Kidney (tissue), 14 donors: ENCODE measurements around the gene PRKCE. TPM values are rescaled to one million over a fixed set of nuclear protein-coding genes. Genes with fewer than 3 reads are reported as not detected.

Experiments
- DNase-seq, 5 donors: peaks; one replicate each; pipeline ENCODE4 v3.0.0-alpha.2; 2013 to 2020
- FAIRE-seq: peaks from 2 replicates; lab custom pipeline; 2012; peaks lifted over from hg19 to GRCh38; lab: Jason Lieb, UNC
- H3K27ac ChIP-seq, 2 donors: one replicate each; pipeline ENCODE4 v1.7.0; 2013; ENCODE audit warnings: low read depth in 2 of 2, low read length in 2 of 2, inconsistent platforms in 1 of 2
- H3K27me3 ChIP-seq: one replicate; pipeline ENCODE4 v1.7.1; 2013; ENCODE audit warnings: low read length, inconsistent platforms; ENCODE audit not compliant: control insufficient read depth, insufficient read depth
- H3K36me3 ChIP-seq, 3 donors: one replicate each; pipeline versions ENCODE4 v1.7.0 to v1.7.1; 2013; ENCODE audit warnings: low read length in 3 of 3, control low read depth in 1 of 3, inconsistent platforms in 1 of 3; ENCODE audit not compliant: insufficient read depth in 3 of 3, control insufficient read depth in 2 of 3
- H3K4me1 ChIP-seq, 3 donors: one replicate each; pipeline versions ENCODE4 v1.7.0 to v1.7.1; 2013; ENCODE audit warnings: low read length in 3 of 3, inconsistent platforms in 1 of 3, low read depth in 1 of 3; ENCODE audit not compliant: control insufficient read depth in 2 of 3, insufficient read depth in 2 of 3
- H3K4me3 ChIP-seq, 3 donors: one replicate each; pipeline versions ENCODE4 v1.7.0 to v1.8.1; 2013; ENCODE audit warnings: low read length in 3 of 3, control low read depth in 1 of 3, inconsistent platforms in 1 of 3
- H3K9ac ChIP-seq, 3 donors: one replicate each; pipeline versions ENCODE4 v1.7.0 to v1.7.1; 2013; ENCODE audit warnings: low read length in 3 of 3, control low read depth in 1 of 3, inconsistent platforms in 1 of 3
- H3K9me3 ChIP-seq, 3 donors: one replicate each; pipeline versions ENCODE4 v1.7.0 to v1.7.1; 2013; ENCODE audit warnings: low read length in 3 of 3, control low read depth in 1 of 3, inconsistent platforms in 1 of 3; ENCODE audit not compliant: control insufficient read depth in 2 of 3, insufficient read depth in 1 of 3
- intact Hi-C: fragments of 100-400 bp; cut with DNase I; formaldehyde crosslinking; loops from one replicate; pipeline ENCODE4 v1.11.1; 2022
- polyA plus RNA-seq: library from polyadenylated mRNA; stranded (reverse); fragments of 350-450 nt; fragmentation: Illumina TruSeq; extraction: RNeasy Lipid Tissue Mini Kit (QIAGEN cat#74804); gene quantifications from one replicate; pipeline ENCODE4 v1.2.3, GENCODE V29; 2014; ENCODE audit warnings: low read depth, low replicate concordance; ENCODE audit not compliant: insufficient read depth
- total RNA-seq: library from RNA; stranded (reverse); fragmentation: NEBNext Ultra II Directional; extraction: Animal tissue kit (Norgen Biotek cat#: 25700); gene quantifications from one replicate; pipeline ENCODE4 v1.2.1, GENCODE V29; 2021
- TF ChIP-seq, protein P1 (sequence below): IDR thresholded peaks from 3 replicates; pipeline ENCODE4 v1.5.1; 2012; ENCODE audit warnings: mild to moderate bottlenecking, moderate library complexity, borderline replicate concordance; ENCODE audit not compliant: insufficient read depth; ENCODE audit errors: extremely low read depth
- donor health status: control.
- donor health status: control.
- donor health status: control.
- donor health status: control.
- donor health status: control.
- donor health status: DM: yes; HTN: yes; CAD: no.
- donor health status: Normal renal cell carcinoma (clear cell type).

The PRKCE gene
- total and polyA plus RNA-seq, 2 donors from 2014 or later: 11.1 to 27.3 TPM

DNA sequence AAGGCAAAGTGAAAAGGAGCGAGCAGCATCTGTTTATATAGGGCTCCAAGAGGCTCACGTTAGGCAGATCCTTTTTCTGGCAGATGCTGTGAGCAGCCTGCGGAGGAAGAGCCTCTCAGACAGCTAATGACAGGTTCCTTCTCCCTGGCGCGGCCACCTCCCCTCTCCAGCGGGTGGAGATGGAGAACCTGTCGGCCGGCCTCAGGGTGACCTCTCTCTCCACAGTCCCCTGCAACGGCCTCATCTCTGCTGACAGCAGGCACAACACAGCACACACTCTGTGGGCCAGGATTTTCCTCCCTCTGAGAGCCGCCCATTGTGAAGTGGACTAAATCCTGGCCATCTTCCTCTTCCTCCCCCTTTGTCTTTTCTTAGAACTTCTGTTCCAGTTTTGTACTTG lies 119.8 kb downstream of the PRKCE start:
- no peaks in the 10 kb centered on the region for H3K36me3 ChIP-seq
- TF ChIP-seq, protein P1, sequence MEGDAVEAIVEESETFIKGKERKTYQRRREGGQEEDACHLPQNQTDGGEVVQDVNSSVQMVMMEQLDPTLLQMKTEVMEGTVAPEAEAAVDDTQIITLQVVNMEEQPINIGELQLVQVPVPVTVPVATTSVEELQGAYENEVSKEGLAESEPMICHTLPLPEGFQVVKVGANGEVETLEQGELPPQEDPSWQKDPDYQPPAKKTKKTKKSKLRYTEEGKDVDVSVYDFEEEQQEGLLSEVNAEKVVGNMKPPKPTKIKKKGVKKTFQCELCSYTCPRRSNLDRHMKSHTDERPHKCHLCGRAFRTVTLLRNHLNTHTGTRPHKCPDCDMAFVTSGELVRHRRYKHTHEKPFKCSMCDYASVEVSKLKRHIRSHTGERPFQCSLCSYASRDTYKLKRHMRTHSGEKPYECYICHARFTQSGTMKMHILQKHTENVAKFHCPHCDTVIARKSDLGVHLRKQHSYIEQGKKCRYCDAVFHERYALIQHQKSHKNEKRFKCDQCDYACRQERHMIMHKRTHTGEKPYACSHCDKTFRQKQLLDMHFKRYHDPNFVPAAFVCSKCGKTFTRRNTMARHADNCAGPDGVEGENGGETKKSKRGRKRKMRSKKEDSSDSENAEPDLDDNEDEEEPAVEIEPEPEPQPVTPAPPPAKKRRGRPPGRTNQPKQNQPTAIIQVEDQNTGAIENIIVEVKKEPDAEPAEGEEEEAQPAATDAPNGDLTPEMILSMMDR: no peak
- H3K27ac ChIP-seq: peak overlapping the region in 1 of 2 donors; percentile 17
- DNase-seq (peak in 4 of 5 donors; percentile 68 to 84 (median 80)), FAIRE-seq (no peak)
- intact Hi-C loops: loop anchor here (10.0 kb wide), 1 partner anchor 126 kb away; no protein-coding TSS in a partner anchor
- no peak overlapping the region for H3K9ac ChIP-seq
- H3K4me1 ChIP-seq: peaks cover 0 to 11% (median 0%) of the 10 kb centered on the region in 3 donors
- no peaks in the 10 kb centered on the region for H3K9me3 ChIP-seq
- H3K4me3 ChIP-seq: no peak overlapping the region
- H3K27me3 ChIP-seq: no peaks in the 10 kb centered on the region

DNA sequence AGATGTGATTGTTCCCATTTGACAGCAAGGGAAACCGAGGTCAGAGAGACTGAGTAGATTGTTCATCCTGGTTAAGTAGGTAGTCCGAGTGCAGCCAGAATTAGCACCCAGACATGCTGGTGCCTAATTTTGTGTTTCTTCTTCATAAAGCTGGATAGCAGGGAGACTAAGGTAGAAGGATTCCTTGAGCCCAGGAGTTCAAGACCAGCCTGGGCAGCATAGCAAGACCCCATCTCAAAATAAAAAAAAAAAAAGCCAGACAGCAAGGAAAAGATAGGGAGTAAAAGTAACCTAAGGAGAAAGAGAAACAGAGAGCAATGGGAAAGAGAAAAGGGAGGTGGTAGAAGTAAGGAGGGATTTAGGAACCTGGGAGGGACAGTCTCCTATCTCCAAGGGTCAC lies 120.6 kb downstream of the PRKCE start:
- FAIRE-seq (no peak), DNase-seq (no peak)
- H3K27ac ChIP-seq: peak overlapping the region in 1 of 2 donors; percentile 71
- TF ChIP-seq, protein P1: no peak
- no peaks in the 10 kb centered on the region for H3K9me3 ChIP-seq
- H3K4me3 ChIP-seq: no peak overlapping the region
- H3K27me3 ChIP-seq: no peaks in the 10 kb centered on the region
- intact Hi-C loops: loop anchor here (10.0 kb wide), 1 partner anchor 127 kb away; no protein-coding TSS in a partner anchor
- H3K4me1 ChIP-seq: peaks cover 0 to 11% (median 0%) of the 10 kb centered on the region in 3 donors
- no peak overlapping the region for H3K9ac ChIP-seq
- no peaks in the 10 kb centered on the region for H3K36me3 ChIP-seq

- H3K36me3 ChIP-seq: no peaks in the 10 kb centered on the region
- TF ChIP-seq, protein P1: no peak
- H3K9ac ChIP-seq: no peak overlapping the region
- H3K9me3 ChIP-seq: no peaks in the 10 kb centered on the region
- H3K27me3 ChIP-seq: no peaks in the 10 kb centered on the region
- intact Hi-C loops: loop anchor here (10.0 kb wide), 1 partner anchor 129 kb away; no protein-coding TSS in a partner anchor
- FAIRE-seq: no peak
- no peak overlapping the region for H3K4me3 ChIP-seq
- H3K4me1 ChIP-seq: peaks cover 0 to 13% (median 0%) of the 10 kb centered on the region in 3 donors
- DNase-seq: peak in 1 of 5 donors; percentile 60
- peak overlapping the region; percentile 38 to 60 for H3K27ac ChIP-seq
These were observed 122.4 kb downstream of the PRKCE start for GRCh38 chr2:45773909-45774308.
